ENCODE measurements around the gene FNDC3B.

FNDC3B gene

DNA sequence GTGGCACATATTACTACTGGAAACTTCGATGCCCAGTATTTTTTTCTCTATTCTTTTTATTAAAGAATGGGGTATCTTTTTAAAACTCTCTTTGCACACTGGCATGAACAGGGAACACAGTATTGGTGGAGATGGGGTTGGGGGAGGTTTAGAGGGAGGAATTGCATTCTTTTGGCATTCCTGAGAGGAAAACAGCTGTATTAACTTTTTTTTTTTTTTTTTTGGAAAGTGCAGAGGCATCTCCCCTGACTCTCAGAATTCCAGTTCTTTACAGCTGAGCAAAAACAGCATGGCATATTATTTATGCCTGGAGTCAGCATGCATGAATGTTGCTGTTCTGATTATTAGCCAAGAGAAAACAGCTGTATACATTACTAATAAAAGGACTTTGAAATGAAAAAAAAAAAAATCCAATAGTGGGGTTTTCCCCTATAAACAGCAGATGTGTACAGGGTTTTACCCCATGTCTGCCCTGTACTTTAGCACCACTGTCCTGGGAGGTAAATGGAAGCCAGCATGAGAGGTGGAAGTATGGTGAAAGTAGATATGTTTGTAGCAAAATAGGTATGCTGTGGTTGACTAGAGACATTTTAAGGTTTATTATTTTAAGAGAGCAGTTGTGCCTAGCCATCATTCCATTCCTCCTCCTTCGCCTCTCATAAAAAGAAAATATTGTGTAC is 132.2 kb downstream of the FNDC3B start:
- in situ Hi-C loops (cut with MboI; ENCODE audit: low pct_unique_long_range_greater_than_20kb, low sequenced_read_pairs) = no loop called here
- DNase-seq = no peak

DNA sequence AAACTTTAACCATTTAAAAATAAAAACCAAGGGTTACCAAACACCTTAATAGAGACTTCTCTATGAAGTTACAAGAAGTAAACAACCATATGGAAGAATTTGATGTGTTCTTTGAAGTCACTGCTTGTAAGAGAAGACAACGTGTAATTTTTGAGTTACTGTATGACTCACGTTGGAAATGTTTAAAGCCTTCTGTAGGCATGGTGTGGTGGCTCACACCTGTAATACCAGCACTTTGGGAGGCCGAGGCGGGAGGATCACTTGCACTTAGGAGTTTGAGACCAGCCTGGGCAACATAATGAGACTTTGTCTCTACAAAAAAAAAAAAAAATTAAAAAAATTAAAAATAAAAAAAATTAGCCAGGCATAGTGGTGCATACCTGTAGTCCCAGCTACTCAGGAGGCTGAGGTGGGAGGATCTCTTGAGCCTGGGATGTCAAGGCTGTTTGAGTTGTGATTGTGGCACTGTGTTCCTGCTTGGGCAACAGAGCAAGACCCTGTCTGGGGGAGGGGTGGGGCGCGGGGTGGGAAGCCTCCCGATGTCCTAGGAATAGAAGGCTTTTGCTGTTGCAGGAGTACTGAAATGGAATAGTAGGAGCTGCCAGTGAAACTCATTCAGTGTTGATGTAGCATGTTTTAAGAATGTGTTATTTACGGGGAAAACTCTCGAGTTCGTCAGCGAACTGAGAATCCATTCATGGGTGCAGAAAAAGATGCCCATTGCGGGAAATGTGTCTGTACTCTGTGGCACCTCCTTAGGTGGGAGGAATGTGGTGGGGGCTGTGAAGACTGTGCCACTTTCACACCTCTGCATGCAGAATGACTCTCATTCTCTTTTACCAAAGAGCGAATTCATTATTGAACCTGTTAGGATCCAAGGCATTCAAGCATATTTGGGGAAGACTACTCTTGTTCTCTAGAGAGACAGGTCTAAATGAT is 134.2 kb downstream of the FNDC3B start:
- no peak for DNase-seq
- in situ Hi-C loops (cut with MboI; ENCODE audit: low pct_unique_long_range_greater_than_20kb, low sequenced_read_pairs) = no loop called here

DNA sequence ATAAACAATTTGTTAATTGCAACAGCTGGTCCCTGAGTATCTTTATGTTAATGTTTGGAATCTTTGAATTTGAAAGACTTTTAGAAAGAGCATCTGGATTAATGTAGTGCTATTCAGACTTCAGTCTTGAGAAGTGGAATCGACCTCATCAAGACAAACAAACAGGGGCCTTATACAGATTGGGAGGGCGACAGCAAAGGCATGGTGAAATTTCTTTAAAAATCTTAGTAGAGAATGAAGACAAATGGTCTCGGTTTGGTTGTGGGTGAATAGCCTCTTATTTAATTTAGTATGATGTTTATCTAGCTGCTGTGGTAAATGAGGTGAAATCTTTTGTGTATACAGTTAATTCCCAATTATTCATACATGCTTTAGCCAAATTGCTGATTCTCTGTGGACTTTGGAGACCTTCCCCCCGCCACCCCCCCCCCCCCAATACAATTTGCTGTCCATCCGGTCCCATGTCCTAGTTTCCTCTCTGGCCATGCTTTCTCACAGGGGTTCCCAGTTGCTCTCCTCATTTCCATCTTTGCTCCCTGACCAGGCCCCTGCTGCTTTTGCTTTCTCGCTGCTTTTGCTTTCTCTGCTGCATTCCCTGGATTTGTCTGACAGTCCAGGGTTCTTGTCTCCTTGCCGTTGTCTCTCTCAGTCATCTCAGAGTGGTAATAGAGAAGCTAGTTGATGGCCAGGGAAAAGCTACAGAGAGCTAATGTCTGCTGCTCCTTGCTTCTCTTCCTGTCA is 135.3 kb downstream of the FNDC3B start:
- no peak for DNase-seq
- in situ Hi-C loops (cut with MboI; ENCODE audit: low pct_unique_long_range_greater_than_20kb, low sequenced_read_pairs) = no loop called here

- in situ Hi-C loops (cut with MboI; ENCODE audit: low pct_unique_long_range_greater_than_20kb, low sequenced_read_pairs) = no loop called here
- no peak for DNase-seq
Observed at GRCh38 chr3:172175254-172175599, 135.8 kb downstream of the FNDC3B start.

DNA sequence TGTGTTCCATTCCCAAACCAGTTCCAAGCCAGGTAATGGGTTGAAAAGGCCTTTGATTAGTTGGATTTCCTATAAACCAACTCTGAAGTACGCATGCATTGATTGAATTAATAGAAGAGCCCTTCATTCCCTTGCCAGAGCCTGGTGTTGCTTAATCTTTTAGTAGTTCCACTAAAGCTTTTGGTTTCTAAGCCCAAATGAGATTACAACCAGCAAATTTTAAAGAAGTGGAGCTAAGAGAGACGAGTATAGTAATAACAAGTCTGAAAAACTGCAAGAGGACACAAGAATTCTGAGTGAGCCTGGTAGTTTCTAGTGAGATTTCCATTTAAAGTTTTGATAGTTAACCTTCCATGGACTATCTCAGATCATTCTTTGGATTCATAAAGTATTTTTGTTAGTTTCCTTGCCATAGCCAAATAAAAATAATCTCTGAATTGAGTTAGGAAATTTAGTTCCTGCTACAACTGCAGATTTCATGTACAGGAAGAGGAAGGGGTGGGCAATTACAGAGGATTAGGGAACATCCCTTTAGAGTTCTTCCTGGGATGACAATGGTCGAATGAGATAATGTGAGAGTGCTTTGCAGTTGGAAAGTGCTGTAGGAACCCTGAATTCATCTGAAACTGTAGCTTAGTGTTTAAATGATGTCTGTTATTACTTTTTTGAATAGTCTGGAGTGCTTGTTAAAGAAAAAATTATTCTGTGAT is 136.8 kb downstream of the FNDC3B start:
- DNase-seq = peak; percentile 38
- in situ Hi-C loops (cut with MboI; ENCODE audit: low pct_unique_long_range_greater_than_20kb, low sequenced_read_pairs) = no loop called here

GRCh38 chr3:172177046-172177445 is 137.7 kb downstream of the FNDC3B start:
- DNase-seq = no peak
- in situ Hi-C loops (cut with MboI; ENCODE audit: low pct_unique_long_range_greater_than_20kb, low sequenced_read_pairs) = no loop called here

DNA sequence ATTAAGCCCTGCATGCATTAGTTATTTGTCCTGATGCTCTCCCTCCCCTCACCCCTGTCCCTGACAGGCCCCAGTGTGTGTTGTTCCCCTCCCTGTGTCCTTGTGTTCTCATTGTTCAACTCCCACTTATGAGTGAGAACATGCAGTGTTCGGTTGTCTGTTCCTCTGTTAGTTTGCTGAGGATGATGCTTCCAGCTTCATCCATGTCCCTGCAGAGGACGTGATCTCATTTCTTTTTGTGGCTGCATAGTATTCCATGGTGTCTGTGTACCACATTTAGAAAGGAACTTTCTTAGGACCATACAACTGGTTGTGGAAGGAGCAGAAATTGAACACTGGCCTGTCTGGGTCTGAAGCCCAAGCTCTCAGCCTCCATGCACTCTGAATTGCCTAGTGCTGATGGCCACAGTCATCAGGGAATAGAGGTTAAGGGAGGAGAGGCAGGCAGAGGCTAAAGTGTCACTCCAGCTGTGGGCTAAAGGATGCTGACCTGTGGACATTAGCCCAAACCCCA is 138.5 kb downstream of the FNDC3B start:
- in situ Hi-C loops (cut with MboI; ENCODE audit: low pct_unique_long_range_greater_than_20kb, low sequenced_read_pairs) = no loop called here
- DNase-seq = no peak

GRCh38 chr3:172179680-172180399 is 140.5 kb downstream of the FNDC3B start:
- no peak for DNase-seq
- in situ Hi-C loops (cut with MboI; ENCODE audit: low pct_unique_long_range_greater_than_20kb, low sequenced_read_pairs) = no loop called here

- no peak for DNase-seq
- in situ Hi-C loops (cut with MboI; ENCODE audit: low pct_unique_long_range_greater_than_20kb, low sequenced_read_pairs) = no loop called here
Observed at GRCh38 chr3:172180473-172180872, 141.1 kb downstream of the FNDC3B start.

GRCh38 chr3:172181932-172182586 is 142.7 kb downstream of the FNDC3B start:
- in situ Hi-C loops (cut with MboI; ENCODE audit: low pct_unique_long_range_greater_than_20kb, low sequenced_read_pairs) = no loop called here
- DNase-seq = peak; percentile 31

- no peak for DNase-seq
- in situ Hi-C loops (cut with MboI; ENCODE audit: low pct_unique_long_range_greater_than_20kb, low sequenced_read_pairs) = no loop called here
Observed at GRCh38 chr3:172182797-172183196, 143.4 kb downstream of the FNDC3B start.

GRCh38 chr3:172184106-172184822 is 144.9 kb downstream of the FNDC3B start:
- in situ Hi-C loops (cut with MboI; ENCODE audit: low pct_unique_long_range_greater_than_20kb, low sequenced_read_pairs) = no loop called here
- no peak for DNase-seq

GRCh38 chr3:172185907-172186306 is 146.5 kb downstream of the FNDC3B start:
- in situ Hi-C loops (cut with MboI; ENCODE audit: low pct_unique_long_range_greater_than_20kb, low sequenced_read_pairs) = no loop called here
- DNase-seq = no peak

DNA sequence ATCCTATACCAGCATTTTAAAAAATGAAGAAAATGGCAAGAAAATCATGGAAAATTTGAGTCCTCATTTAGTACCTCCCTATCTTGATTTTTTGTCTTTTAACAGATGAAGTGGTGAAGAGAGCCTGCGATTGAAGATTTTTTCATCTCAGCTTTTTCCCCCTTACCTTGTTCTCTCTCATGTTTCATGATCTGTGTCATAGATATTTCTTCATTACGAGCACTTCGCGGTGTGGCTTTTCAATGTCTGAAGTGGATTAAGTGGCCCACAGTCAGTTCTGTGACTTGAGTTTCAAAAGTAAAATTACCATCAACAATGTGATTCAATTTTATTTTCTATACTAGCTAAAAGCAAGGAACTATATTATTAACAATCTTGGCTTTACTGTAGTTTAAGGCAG is 147.2 kb downstream of the FNDC3B start:
- in situ Hi-C loops (cut with MboI; ENCODE audit: low pct_unique_long_range_greater_than_20kb, low sequenced_read_pairs) = no loop called here
- no peak for DNase-seq

- in situ Hi-C loops (cut with MboI; ENCODE audit: low pct_unique_long_range_greater_than_20kb, low sequenced_read_pairs) = no loop called here
- no peak for DNase-seq
Observed at GRCh38 chr3:172187511-172187910, 148.1 kb downstream of the FNDC3B start.

DNA sequence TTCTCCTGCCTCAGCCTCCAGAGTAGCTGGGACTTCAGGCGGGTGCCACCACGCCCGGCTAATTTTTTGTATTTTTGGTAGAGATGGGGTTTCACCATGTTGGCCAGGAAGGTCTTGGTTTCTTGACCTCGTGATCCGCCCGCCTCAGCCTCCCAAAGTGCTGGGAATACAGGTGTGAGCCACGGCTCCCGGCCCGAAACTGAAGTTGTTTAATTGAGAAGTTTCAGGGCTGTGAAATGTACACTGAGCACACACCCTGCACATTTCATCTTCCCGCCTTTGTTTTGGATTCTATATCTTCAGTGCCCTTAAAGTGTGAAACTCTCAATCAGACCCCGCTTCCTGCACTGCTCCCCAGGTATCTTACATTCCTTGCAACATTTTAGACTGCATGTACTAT is 149.1 kb downstream of the FNDC3B start:
- in situ Hi-C loops (cut with MboI; ENCODE audit: low pct_unique_long_range_greater_than_20kb, low sequenced_read_pairs) = no loop called here
- DNase-seq = no peak

DNA sequence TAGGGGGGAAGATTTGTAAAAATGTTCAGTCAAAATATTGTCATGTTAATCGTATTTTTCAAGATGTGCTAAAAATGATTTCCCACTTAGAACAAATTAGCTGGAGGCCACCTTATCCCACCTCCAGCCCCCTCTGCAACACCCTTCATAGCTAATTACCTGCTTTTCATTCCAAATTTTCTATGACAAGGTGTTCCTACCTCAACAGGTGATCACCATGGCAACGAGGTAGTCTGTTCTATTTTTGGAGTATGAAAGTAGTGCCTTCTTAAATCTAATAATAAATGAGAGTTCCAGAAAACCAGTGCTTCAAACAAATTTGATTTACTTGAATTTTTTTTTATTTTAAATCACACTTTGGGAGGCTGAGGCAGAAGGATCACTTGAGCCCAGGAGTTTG is 149.8 kb downstream of the FNDC3B start:
- no peak for DNase-seq
- in situ Hi-C loops (cut with MboI; ENCODE audit: low pct_unique_long_range_greater_than_20kb, low sequenced_read_pairs) = no loop called here

Data from KBM-7 (cell line).